Brain microvascular endothelial cell (primary cell): ENCODE measurements around the gene PBX4.

Source experiments
- DNase-seq: peaks from one replicate; pipeline ENCODE4 v3.0.0-alpha.2; 2020
- H3K27ac ChIP-seq: fragments of 250-450 bp; sonication (Bioruptor Pico); 2 replicates; pipeline ENCODE4 v1.5.1; 2020; ENCODE audit warnings: mild to moderate bottlenecking, moderate library complexity
- H3K27me3 ChIP-seq: fragments of 250-450 bp; sonication (Bioruptor Pico); replicated peaks from 2 replicates; pipeline ENCODE4 v1.5.1; 2020; ENCODE audit warnings: mild to moderate bottlenecking
- H3K36me3 ChIP-seq: fragments of 250-450 bp; sonication (Bioruptor Pico); replicated peaks from 2 replicates; pipeline ENCODE4 v1.5.1; 2020; ENCODE audit warnings: mild to moderate bottlenecking
- H3K4me3 ChIP-seq: 2 replicates; pipeline ENCODE4 v1.5.1; 2011; ENCODE audit warnings: low read depth, mild to moderate bottlenecking, control low read depth, low read length, moderate library complexity
- in situ Hi-C: cut with HindIII; loops from 2 replicates; pipeline ENCODE4 v1.10.0; 2017; ENCODE audit warnings: low sequenced_read_pairs, low pct_ligation_motif_present
- TF ChIP-seq, protein P1 (sequence below): IDR thresholded peaks from 2 replicates; pipeline ENCODE4 v1.5.1; 2011; ENCODE audit warnings: low read depth, mild to moderate bottlenecking, moderate library complexity, low read length, control low read depth, inconsistent platforms; ENCODE audit errors: missing control alignments

The PBX4 gene

DNA sequence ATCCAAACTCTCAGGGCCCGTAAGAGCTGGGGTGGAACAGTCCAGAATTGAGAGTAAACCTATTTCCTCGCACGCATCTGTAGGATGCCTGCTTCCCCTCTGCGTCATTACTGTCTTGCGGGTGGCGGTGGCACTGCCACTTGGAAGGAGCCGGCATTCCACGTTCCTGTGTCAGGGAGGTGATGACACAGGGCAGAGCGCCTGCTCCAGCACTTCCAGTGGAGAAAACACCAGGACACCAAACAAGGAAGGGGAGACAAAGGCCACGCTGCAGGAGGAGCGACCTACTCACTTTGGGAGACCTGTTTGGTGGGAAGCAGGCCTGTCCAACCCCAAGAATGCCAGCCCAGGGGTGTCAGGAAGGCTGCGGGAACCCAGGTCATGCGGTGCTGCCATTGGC, 37.1 kb downstream of the PBX4 start:
- TF ChIP-seq, protein P1, sequence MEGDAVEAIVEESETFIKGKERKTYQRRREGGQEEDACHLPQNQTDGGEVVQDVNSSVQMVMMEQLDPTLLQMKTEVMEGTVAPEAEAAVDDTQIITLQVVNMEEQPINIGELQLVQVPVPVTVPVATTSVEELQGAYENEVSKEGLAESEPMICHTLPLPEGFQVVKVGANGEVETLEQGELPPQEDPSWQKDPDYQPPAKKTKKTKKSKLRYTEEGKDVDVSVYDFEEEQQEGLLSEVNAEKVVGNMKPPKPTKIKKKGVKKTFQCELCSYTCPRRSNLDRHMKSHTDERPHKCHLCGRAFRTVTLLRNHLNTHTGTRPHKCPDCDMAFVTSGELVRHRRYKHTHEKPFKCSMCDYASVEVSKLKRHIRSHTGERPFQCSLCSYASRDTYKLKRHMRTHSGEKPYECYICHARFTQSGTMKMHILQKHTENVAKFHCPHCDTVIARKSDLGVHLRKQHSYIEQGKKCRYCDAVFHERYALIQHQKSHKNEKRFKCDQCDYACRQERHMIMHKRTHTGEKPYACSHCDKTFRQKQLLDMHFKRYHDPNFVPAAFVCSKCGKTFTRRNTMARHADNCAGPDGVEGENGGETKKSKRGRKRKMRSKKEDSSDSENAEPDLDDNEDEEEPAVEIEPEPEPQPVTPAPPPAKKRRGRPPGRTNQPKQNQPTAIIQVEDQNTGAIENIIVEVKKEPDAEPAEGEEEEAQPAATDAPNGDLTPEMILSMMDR, result no peak
- Histone ChIP-seq H3K27ac (no peak overlapping the region), H3K27me3 (no peaks in the 10 kb centered on the region), H3K4me3 (no peak overlapping the region), H3K36me3 (no peaks in the 10 kb centered on the region)
- in situ Hi-C loops, result no loop called here
- no peak for DNase-seq

GRCh38 chr19:19580418-19580817, 38.1 kb downstream of the PBX4 start:
- no peaks in the 10 kb centered on the region for H3K36me3 ChIP-seq
- no peak overlapping the region for H3K4me3 ChIP-seq
- in situ Hi-C loops, result no loop called here
- TF ChIP-seq, protein P1, result no peak
- no peak for DNase-seq
- H3K27ac ChIP-seq, result no peak overlapping the region
- no peaks in the 10 kb centered on the region for H3K27me3 ChIP-seq

GRCh38 chr19:19579533-19580361, 38.7 kb downstream of the PBX4 start:
- TF ChIP-seq, protein P1, result no peak
- in situ Hi-C loops, result no loop called here
- Histone ChIP-seq H3K4me3 (no peak overlapping the region), H3K27me3 (no peaks in the 10 kb centered on the region), H3K36me3 (no peaks in the 10 kb centered on the region), H3K27ac (no peak overlapping the region)
- no peak for DNase-seq

DNA sequence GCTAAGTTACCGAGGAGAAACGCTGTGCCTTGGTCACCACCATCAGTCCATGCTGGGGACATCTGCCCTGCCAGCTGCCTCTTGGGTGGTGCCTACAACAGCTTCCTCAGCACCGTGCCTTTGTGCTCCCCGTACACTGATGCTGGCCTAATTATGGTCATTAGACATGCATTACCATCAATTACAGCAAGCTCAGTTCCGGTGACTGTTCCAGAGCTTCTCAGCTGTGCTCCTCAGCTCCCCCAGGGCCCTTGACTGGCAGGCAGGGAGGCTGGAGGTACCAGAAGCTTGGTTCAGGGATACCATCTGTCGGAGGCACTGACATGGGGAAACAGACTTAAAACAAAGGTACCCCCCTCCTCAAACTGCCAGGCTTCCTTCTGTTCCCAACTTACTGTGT, 40.2 kb downstream of the PBX4 start:
- DNase-seq, result no peak
- TF ChIP-seq, protein P1, result no peak
- Histone ChIP-seq H3K27me3 (no peaks in the 10 kb centered on the region), H3K36me3 (no peaks in the 10 kb centered on the region), H3K4me3 (no peak overlapping the region), H3K27ac (no peak overlapping the region)
- in situ Hi-C loops, result no loop called here

DNA sequence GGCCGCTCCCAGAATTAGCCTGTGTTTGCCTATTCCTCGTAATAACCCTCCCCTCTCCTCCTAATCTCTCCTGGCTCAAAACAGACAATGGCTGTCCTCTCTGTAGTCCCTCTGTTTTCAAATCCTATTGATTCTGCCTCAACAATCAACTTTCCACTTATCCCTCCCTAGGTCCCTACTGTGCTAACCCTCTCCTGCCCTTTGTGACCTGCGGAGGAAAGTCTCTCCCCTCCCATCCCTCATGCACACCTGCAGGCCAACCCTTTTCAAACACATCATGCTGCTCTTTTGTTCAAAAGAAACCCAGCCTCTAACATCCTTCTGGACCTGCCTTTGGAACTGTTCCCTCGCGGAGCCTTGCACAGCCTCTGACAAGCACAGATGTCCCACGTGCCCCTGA, 43.1 kb downstream of the PBX4 start:
- no peak for DNase-seq
- in situ Hi-C loops, result no loop called here
- TF ChIP-seq, protein P1, result no peak
- Histone ChIP-seq H3K4me3 (no peak overlapping the region), H3K27ac (no peak overlapping the region), H3K36me3 (no peaks in the 10 kb centered on the region), H3K27me3 (no peaks in the 10 kb centered on the region)
